T1000 (cell line): ENCODE results near the gene ELOA.

Experiments
- DNase-seq: peaks from one replicate; lab custom pipeline; 2025; ENCODE audit warnings: mixed read lengths; lab: John Stamatoyannopoulos, UW

Gene ELOA, protein sequence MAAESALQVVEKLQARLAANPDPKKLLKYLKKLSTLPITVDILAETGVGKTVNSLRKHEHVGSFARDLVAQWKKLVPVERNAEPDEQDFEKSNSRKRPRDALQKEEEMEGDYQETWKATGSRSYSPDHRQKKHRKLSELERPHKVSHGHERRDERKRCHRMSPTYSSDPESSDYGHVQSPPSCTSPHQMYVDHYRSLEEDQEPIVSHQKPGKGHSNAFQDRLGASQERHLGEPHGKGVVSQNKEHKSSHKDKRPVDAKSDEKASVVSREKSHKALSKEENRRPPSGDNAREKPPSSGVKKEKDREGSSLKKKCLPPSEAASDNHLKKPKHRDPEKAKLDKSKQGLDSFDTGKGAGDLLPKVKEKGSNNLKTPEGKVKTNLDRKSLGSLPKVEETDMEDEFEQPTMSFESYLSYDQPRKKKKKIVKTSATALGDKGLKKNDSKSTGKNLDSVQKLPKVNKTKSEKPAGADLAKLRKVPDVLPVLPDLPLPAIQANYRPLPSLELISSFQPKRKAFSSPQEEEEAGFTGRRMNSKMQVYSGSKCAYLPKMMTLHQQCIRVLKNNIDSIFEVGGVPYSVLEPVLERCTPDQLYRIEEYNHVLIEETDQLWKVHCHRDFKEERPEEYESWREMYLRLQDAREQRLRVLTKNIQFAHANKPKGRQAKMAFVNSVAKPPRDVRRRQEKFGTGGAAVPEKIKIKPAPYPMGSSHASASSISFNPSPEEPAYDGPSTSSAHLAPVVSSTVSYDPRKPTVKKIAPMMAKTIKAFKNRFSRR

DNA sequence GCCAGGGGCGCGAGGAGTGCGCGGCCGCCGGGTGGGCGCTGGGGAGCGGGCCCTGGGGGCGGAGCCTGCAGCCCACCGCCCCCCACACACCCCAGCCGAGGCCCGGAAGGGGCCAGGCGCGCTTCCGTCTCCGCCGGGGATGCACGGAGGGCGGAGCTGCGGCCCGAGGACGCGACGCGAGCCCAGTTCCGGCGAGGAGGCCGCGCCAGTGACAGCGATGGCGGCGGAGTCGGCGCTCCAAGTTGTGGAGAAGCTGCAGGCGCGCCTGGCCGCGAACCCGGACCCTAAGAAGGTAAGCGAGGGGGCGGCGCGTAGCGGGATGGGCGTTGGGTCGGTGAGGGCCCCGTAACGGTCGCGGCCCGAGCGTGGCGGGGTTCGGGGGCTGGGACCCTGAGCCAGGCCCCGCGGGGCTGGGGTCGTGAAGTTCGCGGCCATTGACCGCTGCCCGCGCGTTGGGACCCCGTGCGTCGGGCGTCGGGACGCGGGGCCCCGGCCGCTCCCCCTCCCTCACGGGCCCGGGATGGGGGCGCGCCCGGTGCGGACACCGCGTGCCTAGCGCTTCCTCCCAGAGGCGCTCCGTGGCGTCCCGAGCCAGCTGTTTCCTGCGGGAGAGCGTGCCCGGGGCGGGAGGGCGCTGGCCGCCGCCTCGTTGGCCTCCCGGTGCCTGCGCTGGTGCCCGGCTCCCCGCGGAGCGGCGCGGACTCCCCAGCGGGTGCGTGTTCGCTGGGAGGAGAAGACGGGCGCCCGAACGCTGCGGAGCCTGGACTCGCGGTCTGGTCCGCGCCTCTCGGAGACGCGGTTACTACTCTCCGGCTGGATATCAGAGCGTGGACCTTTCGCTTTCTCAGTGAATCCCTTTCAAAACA is at the start of gene ELOA:
ELOA (plus strand) TSS at position 185 of the 866 bp plus-strand sequence; CDS start at position 218, 33 bp downstream.
- peak; percentile 50 for DNase-seq

DNA sequence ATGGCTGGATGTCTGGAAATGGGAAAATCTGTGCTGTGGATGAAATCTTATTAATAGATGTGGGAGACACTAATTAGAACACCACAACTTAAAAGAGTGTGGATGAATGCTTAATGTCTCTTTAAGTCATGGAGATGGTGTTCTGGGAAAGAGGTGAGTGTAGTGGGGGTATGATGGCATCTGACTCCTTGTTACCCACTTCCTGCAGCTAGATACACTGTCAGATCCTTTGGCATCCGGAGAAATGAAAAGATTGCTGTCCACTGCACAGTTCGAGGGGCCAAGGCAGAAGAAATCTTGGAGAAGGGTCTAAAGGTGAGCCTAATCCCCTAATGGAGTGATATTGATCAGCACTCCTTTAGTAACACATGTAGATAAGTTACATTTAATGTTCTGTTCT is 49.7 kb upstream of the ELOA start:
- no peak for DNase-seq

DNA sequence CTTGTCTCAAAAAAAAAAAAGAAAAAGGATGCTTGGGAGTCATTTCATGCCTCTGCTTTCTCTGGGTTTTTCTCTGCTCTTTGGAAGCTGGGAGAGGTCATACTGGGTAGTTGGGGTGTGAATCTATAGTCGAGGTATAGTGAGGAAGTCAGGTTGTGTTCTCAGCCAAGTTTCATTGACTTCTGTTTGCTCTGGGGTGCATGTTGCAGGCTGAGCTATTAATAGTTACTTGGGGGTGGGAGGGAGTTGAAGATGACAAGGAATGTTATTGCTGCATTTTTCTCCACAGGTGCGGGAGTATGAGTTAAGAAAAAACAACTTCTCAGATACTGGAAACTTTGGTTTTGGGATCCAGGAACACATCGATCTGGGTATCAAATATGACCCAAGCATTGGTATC is 48.9 kb upstream of the ELOA start:
- DNase-seq: no peak

DNA sequence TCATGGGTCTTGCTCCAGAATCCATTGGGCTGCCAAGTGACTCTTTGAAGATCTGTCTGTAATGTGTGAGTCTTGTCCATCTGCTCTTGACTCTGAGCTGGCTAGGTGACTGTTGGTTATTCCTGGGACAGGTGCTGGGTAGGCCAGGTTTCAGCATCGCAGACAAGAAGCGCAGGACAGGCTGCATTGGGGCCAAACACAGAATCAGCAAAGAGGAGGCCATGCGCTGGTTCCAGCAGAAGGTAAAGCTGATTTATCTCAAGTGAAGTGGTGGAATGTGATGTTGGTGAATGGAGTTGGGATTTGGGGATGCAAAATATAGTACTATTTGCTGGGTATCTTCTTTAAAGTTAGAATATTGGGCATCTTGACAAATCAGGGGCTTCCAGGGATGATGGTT is 47.6 kb upstream of the ELOA start:
- DNase-seq: no peak

DNA sequence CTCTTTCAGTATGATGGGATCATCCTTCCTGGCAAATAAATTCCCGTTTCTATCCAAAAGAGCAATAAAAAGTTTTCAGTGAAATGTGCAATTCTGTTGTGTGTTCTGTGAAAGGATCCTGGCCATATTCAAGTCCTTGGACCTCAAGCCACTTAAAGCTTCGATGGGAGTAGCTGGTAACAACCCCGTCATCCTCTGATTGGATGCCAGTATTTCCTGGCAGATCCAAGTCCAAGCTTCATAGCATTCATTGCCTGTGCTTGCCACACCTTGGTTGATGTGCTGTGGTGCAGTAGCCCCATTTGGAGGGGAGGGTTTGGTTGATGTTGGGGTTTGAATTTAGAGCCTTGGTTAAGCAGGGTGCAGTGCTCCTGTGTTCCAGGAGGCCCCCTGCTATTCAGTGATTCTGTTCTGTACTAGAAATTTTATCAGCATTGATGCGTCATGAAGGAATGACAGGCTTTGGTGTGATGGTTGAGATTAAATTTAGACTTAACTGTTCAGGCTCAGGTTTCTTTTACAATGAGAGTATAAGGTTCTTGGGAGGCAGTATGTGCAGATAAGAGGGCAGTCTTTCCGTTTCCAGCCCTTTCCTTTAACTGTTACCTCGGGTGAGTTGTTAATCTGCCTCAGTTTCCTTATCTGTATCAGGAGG is 46.8 kb upstream of the ELOA start:
- DNase-seq: no peak

DNA sequence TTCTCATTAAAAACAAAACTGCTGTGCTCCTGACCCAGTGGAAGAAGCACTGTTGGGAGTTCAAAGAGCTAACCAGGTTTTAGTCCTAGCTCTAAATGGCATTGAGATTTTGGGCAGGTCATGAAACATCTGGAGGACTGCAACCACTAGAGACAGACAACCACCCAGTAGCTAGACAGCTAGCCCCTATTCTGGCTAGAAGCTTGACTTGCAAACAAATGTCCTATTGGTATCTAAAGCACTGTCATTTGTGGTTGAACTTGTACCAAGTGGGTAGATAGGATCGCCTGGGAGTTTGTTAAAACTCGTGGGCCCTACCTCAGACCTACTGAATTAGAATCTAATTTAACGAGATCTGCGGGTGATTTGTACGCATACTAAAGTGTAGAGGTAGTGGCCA is 44.8 kb upstream of the ELOA start:
- no peak for DNase-seq

DNA sequence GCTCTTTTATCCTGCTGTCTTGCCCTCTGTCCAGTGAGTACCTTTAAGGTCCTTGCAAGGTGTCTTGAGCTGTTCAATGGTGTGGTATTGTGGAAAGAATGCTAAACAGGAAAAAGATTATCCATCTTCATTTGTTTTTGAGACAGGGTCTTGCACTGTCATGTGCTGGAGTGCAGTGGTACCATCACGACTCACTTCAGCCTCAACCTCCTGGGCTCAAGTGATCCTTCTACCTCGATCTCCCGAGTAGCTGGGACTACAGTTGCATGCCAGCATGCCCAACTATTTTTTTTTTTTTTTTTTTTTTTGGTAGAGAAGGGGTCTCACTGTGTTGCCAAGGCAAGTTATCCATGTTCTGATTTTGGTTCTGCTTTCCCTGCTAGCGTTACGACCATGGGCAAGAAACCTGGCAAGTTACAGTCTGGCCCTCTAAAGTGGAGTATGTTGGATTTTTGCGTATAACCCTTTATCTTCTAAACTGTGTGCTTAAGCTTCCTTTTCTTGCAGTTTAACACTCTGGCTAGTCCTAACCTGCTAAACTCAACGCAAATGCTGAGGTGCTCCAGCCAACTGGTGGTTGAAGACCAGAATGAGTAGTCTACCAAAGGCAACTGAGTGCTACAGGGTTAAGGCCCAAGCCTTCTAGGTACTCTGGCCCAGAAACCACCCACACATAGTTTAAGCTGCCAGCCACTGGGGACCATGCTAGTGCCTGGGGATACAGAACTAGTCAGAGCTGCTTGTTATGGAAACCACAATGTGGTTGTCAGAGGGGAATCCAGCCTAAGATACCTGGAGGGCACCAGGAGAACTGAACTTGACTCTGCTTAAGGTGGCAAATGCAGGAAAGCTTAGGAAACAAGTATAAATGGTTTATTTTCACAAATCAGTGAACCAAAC is 43.7 kb upstream of the ELOA start:
- DNase-seq: no peak

DNA sequence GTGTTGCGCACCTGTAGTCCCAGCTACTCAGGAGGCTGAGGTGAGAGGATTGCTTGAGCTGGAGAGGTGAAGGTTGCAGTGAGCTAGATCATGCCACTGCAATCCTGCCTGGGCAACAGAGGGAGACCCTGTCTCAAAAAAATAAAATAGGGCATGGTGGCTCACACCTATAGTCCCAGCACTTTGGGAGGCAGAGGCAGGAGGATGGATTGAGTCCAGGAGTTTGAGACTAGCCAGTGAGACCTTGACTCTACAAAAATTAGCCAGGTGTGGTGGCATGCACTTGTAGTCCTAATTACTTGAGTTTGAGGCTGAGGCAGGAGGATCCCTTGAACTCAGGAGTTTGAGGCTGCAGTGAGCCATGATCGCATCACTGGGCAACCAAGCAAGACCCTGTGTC is 42.0 kb upstream of the ELOA start:
- no peak for DNase-seq

DNA sequence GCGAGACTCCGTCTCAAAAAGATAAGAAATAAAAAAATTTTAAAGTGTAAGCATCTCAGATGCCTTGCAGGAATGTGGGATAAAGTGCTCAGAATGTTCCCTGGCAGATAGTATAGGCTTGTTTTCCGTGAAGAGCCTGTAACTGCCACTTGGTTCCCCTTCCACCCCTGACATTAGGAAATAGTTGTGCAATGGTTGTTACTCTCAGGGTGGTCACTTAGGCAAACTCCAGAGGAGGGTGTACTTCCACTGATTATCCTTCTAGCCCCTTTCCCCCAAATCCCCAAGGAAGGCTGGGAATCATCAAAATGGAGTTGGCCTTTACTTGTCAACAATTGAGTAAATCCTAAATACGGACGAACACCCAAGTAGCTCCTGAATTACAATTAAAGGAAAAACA is 41.3 kb upstream of the ELOA start:
- no peak for DNase-seq

DNA sequence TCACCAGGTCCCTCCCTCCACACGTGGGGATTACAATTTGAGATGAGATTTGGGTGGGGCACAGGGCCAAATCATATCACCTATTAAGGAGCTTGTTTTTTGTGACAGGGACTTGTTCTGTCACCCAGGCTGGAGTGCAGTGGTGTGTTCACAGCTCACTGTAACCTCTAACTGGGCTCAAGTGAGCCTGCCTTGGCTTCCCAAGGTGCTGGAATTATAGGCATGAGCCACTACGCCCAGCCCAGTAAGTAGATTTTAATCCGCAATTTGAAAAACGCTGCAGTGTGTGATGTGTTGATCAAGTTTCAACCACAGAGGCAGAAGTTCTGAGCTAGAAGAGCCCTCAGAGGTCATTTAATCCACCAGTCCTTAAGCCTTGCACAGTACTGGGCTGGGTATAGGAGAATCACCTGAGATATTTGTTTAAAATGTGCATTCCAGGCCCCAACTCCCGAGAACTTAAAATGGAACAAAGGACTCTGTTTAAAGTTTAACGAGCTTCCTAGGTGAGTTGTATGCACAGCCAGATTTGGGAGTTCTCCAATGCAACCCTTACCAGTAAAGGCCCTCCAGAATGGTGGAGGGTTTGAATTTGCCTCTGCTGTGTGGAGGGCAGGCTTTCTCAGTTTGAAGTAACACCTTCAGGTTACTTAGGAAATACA is 38.3 kb upstream of the ELOA start:
- no peak for DNase-seq

DNA sequence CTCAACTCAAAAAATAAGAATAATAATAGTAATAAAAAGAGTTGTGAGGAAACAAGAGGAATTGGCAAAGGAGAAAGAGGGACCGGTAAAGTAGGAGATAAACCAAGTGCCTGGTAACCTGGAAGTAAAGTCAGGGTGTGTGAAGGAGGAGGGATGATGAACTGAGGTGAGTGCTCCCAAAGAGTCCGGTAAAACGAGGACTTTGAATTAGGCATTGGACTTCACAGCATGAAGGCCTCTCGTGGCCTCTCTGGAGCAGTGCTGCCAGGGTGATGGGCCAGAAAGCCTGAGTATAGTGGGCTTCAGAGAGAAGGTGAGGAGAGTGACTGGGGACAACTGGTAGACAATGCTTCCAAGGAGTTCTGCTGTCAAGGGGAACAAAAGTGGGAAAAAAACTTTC is 34.0 kb upstream of the ELOA start:
- no peak for DNase-seq

DNA sequence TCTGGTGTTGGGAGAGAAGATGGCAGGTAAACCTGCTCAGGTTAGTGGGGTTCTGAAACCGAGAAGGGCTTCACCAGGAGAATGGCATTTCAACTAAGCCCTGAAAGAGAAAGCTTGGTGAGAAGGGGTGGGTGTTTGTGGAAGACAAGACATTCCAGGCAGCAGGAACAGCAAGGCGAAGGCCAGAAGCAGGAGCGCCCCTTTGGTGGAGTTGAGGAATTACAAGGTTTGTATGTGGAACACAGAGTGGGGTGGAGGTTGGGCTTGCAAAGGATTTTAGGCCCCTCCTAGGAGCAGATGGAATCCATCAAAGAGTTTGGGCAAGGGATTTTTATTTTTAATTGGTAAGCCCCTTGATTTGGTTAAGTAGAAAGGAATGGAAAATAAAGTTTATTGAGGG is 24.8 kb upstream of the ELOA start:
- DNase-seq: no peak

DNA sequence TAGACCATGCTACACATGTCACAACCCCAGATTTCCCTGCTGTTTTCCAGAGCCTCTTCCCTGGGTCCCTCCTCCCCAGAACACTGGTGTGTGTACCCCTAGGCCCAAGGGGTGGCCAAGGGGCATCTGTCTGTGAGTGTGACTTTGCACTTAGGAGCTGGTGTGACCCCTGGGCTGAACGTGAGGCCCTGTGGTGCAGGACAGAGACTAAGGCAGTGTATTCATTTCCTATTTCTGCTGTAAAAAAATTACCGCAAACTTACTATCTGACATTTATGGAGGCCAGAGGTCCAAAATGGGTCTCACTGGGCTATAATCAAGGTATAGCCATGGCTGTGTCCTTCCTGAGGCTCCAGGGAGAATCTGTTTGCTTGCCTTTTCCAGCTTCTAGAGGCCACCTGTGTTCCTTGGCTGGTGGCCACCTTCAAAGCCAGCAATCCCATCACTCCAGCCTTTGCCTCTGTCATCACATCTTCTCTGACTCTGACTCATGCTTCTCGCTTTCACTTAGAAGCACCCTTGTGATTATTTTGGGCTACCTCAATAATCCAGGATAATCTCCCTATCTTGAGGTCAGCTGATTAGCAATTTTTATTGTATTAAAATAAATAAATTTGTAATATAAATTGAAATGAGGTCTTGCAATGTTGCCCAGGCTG is 24.0 kb upstream of the ELOA start:
- no peak for DNase-seq

DNA sequence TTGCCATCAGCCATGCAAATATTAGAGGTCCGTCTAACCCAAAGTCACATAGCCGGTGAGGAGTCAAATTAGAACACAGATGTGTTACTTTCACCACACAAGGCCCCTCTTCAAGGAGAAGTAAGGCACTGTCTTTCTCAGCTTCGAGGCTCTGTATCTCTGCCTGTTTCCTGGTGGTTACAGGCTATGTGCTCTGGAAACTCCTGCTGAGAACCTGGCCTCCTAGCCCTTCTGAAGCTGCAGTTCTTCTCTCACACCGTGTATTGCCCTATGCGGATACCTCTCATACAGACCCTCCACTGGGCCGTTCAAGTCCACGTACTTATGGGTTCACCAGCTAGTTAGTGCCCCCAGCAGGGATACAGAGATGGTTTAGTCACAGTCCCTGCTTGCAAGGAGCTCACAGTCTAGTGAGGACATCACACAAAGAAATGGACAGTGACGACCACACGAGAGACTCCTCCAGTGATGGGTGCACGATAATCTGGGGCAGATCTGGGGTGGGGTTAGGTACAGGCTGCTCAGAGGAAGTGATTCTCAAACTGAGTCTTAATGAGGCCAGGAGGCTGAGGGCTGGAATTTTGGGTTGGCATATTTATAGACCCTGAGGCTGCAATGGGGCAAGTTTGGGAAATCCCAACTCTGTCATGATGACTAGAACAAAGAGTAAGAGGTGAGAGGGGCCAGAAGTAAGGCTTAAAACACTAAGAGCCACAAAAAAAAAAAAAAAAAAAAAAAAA is 22.8 kb upstream of the ELOA start:
- DNase-seq: no peak

DNA sequence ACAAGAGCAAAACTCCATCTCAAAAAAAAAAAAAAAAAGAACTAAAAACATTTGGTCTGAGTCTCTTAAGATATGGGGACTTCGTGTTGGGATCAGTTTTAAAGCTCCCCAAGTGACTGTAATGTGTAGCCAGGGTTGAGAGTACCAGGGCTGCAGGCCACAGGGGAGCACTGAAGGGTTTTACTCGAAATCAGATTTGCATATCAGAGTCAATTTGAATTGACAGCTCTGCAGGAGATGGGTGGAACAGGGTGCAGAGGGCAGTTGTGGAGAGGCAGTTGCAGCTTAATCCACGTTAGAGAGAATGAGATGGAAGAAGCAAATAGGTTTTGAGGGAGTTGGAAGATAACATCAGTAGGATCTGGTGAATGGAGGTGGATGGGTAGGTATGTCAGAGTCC is 20.6 kb upstream of the ELOA start:
- no peak for DNase-seq

DNA sequence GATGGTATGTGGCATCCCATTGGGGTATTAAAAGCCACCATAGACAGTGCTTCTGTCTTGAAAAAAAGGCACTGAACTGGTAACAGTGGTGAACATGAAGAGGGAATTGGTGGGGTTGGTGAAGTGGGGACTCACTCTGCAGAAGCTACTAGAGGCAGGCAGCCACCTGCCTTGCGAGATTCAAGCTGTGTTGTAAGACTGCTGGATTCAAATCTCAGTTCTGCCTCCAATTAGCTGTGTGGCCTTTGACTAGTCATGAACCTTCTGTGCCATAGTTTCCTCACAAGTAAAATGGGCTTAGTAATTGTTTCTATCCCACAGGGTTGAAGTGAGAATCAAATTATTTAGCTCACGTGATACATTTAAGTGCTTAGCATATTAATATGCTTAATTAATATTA is 16.6 kb upstream of the ELOA start:
- no peak for DNase-seq

DNA sequence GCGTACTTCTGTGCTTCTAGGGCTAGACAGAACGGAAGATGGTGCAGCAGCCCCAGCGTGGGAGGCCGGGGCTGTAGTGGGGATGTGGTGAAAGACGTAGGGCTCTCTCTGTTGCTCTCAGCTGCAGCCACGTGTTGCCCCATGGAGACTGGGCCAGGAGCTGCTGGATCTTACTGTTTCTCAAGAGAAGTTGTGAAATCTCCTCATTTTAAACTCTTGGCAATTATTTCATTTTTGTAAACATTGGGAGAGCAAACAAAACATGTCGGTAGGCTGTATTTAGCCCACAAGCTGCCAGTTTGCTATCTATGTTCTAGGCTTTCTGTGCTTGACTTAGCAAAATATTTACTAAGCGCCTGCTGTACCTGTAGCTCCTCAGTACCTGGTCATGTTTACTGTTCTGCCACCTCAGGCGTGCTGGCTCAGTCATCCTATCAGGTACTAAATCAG is 15.9 kb upstream of the ELOA start:
- DNase-seq: no peak

DNA sequence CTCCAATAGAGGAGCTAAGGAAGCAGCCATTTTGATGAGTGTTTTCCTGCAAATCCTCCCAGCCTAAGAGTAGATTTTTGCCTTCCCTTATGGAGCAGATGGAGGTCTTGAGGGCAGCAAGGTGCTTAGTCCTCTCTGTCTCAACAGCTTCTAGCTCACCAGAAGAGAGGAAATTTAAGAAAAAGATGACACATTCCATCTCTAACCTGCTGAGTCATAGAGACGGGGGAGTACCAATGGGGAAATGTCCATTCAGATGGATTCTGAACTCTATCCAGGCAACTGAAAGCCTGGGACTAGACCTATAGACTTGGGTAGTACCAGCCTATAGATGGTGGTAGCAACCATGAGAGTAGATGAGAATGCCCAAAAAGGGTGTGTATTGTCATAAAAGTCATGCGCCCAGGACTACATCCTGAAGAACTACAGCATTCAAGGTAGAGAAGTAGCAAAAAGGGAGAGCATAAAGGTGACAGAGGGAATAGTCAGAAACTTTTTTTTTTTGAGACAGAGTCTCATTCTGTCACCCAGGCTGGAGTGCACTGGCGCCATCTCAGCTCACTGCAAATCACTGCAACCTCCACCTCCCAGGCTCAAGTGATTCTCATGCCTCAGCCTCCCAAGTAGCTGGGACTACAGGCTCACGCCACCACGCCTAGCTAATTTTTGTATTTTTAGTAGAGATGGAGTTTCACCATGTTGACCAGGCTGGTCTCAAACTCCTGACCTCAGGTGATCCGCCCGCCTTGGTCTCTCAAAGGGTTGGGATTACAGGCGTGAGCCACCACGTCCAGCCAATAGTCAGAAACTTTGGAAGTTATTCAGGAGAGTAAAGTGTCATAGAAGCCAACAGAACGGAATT is 10.7 kb upstream of the ELOA start:
- no peak for DNase-seq
